ENCODE measurements around the gene NAV2.
"Not testable (repeated sequence)": the region's sequence is repeated elsewhere in the genome, so short reads cannot be mapped to it uniquely, and the experiment has no call there.

NAV2 gene

DNA sequence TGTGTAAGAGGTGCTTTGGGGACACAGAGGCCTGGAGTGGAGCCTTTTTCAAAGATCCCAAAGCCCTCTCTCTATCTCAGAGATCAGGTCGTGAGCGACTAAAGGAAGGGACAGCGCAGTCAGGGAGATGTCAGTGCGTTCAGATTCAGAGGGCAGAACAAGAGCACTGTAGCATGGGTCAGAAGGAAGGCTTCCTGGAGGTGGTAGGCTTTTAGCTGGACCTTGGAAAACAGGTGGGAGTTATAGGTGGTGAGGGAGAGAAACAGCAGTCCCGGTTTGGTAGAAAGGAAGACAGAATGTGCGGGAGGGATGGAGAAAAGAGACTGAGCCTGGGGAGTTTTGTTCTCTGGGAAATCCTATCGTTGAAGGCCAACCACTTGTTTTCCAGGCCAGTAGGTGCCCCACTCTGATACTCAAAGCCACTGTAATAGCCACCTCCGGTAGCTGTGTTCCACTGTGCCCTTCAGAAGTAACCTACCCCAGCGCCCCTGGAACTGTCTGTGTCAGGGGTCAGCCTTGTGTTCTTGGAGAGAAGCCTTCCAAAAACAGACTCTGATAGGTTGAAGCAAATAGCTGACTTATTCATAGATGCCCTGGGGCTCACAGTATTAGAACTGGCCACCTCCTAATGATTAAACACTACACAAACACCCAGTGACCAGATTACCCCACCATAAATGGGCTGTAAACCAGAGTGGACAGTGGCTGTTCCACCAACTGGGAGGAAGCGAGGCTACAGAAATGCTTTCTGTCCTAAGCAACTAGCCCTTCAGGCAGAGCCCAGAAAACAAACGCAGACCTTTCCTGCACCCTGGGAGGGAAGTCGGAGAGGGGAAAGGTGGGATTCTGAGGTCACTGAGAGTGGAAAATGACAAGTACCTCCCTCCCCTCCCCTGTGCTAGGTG is 289.9 kb downstream of the NAV2 start:
- no peak for DNase-seq (ENCODE audit: low spot score)

GRCh38 chr11:20003351-20003750 is 290.7 kb downstream of the NAV2 start:
- DNase-seq (ENCODE audit: low spot score): no peak

GRCh38 chr11:20004866-20005265 is 292.2 kb downstream of the NAV2 start:
- DNase-seq (ENCODE audit: low spot score): no peak

- no peak for DNase-seq (ENCODE audit: low spot score)
These were observed 293.1 kb downstream of the NAV2 start for GRCh38 chr11:20005747-20006146.

DNA sequence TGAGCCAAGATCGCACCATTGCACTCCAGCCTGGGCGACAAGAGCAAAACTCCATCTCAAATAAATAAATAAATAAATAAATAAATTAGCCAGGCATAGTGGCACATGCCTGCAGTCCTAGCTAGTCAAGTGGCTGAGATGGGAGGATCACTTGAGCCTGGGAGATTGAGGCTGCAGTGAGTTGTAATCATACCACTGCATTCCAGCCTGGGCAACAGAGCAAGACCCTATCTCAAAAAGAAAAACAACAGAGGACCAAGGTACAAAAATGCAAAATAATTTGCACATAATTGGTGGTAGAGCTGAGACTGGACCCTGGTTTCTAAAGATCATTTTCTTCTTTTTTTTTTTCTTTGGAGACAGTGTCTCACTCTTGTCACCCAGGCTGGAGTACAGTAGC is 294.0 kb downstream of the NAV2 start:
- DNase-seq (ENCODE audit: low spot score): not testable (repeated sequence)

DNA sequence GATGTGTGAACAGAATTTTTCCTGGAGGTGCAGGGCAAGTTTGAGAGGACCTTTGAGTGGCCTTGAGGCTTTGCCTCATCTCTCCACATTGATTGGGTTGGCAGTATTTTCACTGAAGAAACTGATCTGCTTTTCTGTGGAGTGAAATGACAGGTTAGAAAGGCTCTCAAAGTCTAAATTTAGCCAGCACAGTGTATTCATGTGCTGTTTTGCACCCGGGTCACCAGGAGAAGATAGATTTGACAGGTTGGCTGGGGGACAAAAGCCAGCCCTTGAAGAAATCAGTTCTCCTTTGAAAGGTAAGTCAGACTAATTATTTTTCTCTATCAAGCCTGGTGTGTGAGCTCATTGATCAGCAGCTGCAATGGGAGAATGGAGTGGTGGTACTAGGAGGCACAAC is 294.7 kb downstream of the NAV2 start:
- DNase-seq (ENCODE audit: low spot score): no peak

GRCh38 chr11:20008190-20008870 is 295.7 kb downstream of the NAV2 start:
- no peak for DNase-seq (ENCODE audit: low spot score)

DNA sequence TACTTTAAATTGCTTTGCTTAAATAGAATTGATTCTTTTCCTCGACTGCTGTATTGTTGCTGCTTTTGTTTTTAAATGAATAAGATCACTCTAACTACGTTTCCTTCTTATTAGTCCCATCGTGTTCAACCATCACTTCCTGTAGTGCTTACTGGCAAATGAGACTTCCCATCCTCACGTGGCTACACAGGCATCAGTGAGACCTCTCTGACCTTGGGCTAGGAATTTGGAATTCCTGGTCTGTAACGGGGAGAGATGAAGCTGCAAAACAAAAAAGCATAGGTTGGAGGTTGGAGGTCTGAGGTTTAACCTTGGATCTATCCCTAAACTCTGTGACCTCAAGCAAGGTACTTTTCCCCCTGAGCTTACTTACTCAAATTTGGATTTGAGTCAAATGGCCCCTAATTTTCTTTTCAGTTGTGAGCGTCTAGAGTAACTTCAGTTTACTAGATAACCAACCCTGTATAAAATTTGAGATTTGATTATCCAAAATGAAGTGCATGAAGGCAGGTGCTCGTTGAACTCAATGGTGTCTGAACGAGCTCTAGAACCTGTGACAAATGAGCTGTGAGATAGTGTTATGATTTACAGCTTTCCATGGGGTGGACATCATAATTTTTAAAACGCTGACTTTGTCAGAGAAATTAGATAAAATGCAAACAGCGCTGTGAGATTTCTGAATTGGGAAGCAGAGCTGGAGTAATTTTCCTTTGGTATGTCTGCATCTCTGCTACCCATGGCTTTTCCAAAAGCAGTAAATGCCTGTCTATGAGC is 296.4 kb downstream of the NAV2 start:
- DNase-seq (ENCODE audit: low spot score): no peak

DNA sequence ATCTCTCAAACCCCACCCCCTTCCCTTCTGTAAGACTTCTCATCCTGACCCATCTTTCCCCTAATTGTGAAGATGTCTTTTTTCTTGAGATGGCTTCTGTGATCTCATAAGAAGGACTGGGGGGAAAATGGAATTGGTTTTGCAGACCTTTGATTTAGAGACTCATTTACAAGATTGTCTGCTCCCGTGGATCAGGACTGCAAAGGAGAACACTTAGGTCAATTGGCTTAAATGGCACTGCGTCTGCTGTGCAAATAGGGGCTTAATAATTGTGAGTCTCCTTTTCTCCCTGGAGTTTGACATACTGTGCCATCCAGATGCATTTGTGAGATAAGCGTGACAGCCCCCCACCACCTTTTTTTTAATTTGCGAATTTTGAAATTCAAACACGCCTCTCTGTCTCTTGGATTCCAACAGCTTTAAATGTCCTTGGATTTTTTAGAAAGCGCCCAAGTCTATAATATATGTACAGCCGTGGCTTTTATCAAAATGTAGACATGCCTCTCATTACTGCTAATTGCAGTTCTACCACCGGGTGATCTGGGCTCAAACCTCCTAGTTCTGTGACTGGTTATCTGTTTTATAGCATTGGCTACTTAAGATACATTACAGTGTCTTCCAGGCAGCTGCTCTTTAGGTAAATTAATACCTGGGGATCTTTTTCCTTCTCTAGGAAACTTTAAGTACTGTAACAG is 297.7 kb downstream of the NAV2 start:
- no peak for DNase-seq (ENCODE audit: low spot score)

GRCh38 chr11:20010851-20011225 is 298.2 kb downstream of the NAV2 start:
- no peak for DNase-seq (ENCODE audit: low spot score)

DNA sequence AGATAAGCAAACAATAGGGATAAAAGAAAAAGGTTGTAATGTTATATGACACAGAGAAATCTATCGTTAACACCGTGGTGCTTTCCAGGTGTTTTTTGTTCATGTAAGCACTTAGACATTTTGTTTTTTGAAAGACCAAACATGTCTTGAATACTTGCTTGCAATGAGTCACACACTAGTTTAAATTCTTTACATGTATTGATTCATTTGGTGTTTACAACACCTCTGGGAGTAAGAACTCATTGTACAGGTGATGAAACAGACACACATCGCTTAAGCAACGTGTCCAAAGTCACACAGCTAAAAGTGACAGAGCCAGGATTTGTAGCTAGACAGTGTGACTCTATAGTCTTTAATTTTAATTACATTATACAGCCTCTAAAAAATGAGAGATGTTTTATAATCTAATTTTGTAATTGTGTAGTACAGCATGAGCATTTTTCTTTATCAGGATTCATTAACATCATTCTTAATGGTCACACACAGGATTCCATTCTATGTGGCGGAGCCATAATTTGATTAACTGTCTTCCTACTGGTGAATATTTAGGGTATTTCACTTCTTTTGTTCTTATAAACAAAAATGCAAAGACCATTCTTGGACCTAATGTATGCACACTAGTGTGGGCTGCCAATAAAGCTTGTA is 298.8 kb downstream of the NAV2 start:
- DNase-seq (ENCODE audit: low spot score): no peak

- no peak for DNase-seq (ENCODE audit: low spot score)
These were observed 300.9 kb downstream of the NAV2 start for GRCh38 chr11:20013346-20014066.

GRCh38 chr11:20014067-20014402 is 301.4 kb downstream of the NAV2 start:
- DNase-seq (ENCODE audit: low spot score): no peak

DNA sequence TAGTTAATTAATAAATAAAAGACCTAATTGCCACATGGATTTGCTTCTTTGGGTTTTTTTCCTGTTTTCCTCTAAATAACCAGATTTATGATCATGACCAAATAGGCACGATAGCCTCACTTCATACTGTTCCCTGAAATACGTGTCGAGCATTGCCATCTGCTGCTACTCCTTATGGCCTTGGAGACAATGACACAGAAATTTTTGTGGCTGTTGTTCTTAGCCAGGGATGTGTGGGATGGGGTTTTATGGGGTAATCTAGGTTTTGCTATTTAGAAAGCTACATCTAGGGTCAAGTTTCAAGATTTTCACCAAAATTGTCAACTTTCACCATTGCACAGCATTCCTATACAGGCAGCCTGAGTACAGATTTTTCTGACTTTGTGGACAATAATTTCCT is 302.5 kb downstream of the NAV2 start:
- no peak for DNase-seq (ENCODE audit: low spot score)

GRCh38 chr11:20015529-20016427 is 303.1 kb downstream of the NAV2 start:
- no peak for DNase-seq (ENCODE audit: low spot score)

GRCh38 chr11:20016526-20016925 is 303.9 kb downstream of the NAV2 start:
- no peak for DNase-seq (ENCODE audit: low spot score)

GRCh38 chr11:20017320-20017719 is 304.7 kb downstream of the NAV2 start:
- no peak for DNase-seq (ENCODE audit: low spot score)

DNA sequence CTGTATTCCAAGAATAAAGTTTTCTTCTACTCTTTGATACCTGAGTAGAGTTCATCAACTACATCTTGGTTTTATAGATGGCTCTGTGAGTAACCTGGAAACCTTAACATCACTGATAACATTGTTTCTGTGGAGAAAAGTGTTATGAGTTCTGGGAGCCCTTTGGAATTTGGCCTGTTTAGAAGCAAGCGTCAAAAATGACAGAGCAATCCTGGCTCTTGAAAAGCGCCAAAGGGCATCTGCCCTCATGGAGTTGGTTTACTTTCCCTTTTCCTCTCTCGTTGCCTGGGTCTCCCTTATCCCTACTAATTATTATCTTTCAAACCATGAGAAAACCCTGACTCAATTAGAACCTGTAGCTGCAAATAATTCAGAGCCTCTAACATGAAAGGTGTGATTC is 307.6 kb downstream of the NAV2 start:
- DNase-seq (ENCODE audit: low spot score): no peak

DNA sequence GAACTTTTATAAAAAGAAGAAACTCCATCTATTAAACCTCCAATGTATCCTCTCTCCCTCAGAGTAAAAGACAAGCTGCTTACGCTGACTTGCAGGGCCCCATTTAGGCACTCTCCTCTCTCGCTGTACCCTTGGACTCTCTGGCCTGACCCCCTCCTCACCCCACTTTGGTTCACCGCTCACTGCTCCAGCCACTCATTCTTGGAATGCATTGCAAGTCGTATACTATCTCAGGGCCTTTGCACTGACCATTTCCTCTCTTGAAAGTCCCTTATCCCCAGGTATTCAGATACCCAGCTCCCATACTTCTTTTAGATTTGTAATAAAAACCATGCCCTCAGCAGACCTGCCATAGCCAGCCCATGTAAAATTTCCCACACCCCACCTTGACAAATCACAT is 308.1 kb downstream of the NAV2 start:
- no peak for DNase-seq (ENCODE audit: low spot score)

- DNase-seq (ENCODE audit: low spot score): no peak
These were observed 308.6 kb downstream of the NAV2 start for GRCh38 chr11:20021212-20021611.
